ENCODE measurements around the gene IVL. TPM values are rescaled to one million over a fixed set of nuclear protein-coding genes. Genes with fewer than 3 reads are reported as not detected.

Gene IVL
- polyA plus RNA-seq, 1 donor from 2014 or later = not detected

- no peak within 1 kb of the TSS for H3K4me3 ChIP-seq (ENCODE audit: low read length)
- H3K27ac ChIP-seq (ENCODE audit: low read length) = no peak within 1 kb of the TSS
- no peaks in the 10 kb centered on the region for H3K27me3 ChIP-seq (ENCODE audit: insufficient read depth, low read depth, low read length)
- no peaks in the 10 kb centered on the region for H3K9me3 ChIP-seq (ENCODE audit: low read length)
- H2AFZ ChIP-seq (ENCODE audit: low read depth, low read length) = no peak within 1 kb of the TSS
- H3F3A ChIP-seq (ENCODE audit: insufficient read depth, low read length, poor library complexity, severe bottlenecking) = no peaks in the 10 kb centered on the region
- no peaks in the 10 kb centered on the region for H4K20me1 ChIP-seq (ENCODE audit: insufficient read depth)
- H3K9ac ChIP-seq (ENCODE audit: low read length) = no peak within 1 kb of the TSS
- H3K9me2 ChIP-seq (ENCODE audit: insufficient read depth, low read length) = no peaks in the 10 kb centered on the region
- no peaks in the 10 kb centered on the region for H3K79me2 ChIP-seq (replicated peaks; ENCODE audit: insufficient read depth, low read length)
- no peaks in the 10 kb centered on the region for H3K36me3 ChIP-seq (ENCODE audit: insufficient read depth, low read length)
- TF ChIP-seq EZH2 (IDR thresholded peaks at IDR 0.05; ENCODE audit: borderline replicate concordance, insufficient read depth, low read length, poor library complexity, severe bottlenecking) (no peak), EP300 (conservative IDR thresholded peaks at IDR 0.05; ENCODE audit: poor library complexity, severe bottlenecking) (no peak), TAF1 (IDR thresholded peaks at IDR 0.05; ENCODE audit: low read depth) (no peak), RAD21 (conservative IDR thresholded peaks at IDR 0.05) (no peak), MXI1 (conservative IDR thresholded peaks at IDR 0.05; ENCODE audit: poor library complexity, severe bottlenecking) (no peak), CTCF (IDR thresholded peaks at IDR 0.05; ENCODE audit: poor library complexity, severe bottlenecking) (no peak), POLR2AphosphoS5 (IDR thresholded peaks at IDR 0.05) (no peak), SMC3 (conservative IDR thresholded peaks at IDR 0.05; ENCODE audit: poor library complexity) (no peak)
- TF ChIP-seq, protein P1, sequence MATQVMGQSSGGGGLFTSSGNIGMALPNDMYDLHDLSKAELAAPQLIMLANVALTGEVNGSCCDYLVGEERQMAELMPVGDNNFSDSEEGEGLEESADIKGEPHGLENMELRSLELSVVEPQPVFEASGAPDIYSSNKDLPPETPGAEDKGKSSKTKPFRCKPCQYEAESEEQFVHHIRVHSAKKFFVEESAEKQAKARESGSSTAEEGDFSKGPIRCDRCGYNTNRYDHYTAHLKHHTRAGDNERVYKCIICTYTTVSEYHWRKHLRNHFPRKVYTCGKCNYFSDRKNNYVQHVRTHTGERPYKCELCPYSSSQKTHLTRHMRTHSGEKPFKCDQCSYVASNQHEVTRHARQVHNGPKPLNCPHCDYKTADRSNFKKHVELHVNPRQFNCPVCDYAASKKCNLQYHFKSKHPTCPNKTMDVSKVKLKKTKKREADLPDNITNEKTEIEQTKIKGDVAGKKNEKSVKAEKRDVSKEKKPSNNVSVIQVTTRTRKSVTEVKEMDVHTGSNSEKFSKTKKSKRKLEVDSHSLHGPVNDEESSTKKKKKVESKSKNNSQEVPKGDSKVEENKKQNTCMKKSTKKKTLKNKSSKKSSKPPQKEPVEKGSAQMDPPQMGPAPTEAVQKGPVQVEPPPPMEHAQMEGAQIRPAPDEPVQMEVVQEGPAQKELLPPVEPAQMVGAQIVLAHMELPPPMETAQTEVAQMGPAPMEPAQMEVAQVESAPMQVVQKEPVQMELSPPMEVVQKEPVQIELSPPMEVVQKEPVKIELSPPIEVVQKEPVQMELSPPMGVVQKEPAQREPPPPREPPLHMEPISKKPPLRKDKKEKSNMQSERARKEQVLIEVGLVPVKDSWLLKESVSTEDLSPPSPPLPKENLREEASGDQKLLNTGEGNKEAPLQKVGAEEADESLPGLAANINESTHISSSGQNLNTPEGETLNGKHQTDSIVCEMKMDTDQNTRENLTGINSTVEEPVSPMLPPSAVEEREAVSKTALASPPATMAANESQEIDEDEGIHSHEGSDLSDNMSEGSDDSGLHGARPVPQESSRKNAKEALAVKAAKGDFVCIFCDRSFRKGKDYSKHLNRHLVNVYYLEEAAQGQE (IDR thresholded peaks at IDR 0.05; ENCODE audit: borderline replicate concordance) = no peak
- no peak within 1 kb of the TSS for H3K4me2 ChIP-seq (ENCODE audit: low read length)
These were observed 38.4 kb downstream of the IVL start, which contains the start of gene SPRR5 for GRCh38 chr1:152946651-152947256. TSS of gene SPRR5 (plus strand) at chr1:152947206. CDS start at chr1:152948555, 1,349 bp downstream.

GRCh38 chr1:152951711-152952110 lies 43.4 kb downstream of the IVL start:
- TF ChIP-seq, protein P1 (IDR thresholded peaks at IDR 0.05; ENCODE audit: borderline replicate concordance) = no peak
- no peak for TF ChIP-seq RAD21 (conservative IDR thresholded peaks at IDR 0.05)
- no peak for TF ChIP-seq CTCF (IDR thresholded peaks at IDR 0.05; ENCODE audit: poor library complexity, severe bottlenecking)
- TF ChIP-seq SMC3 (conservative IDR thresholded peaks at IDR 0.05; ENCODE audit: poor library complexity) = no peak
- TF ChIP-seq TAF1 (IDR thresholded peaks at IDR 0.05; ENCODE audit: low read depth) = no peak
- no peak for TF ChIP-seq EZH2 (IDR thresholded peaks at IDR 0.05; ENCODE audit: borderline replicate concordance, insufficient read depth, low read length, poor library complexity, severe bottlenecking)
- no peak for TF ChIP-seq EP300 (conservative IDR thresholded peaks at IDR 0.05; ENCODE audit: poor library complexity, severe bottlenecking)
- TF ChIP-seq POLR2AphosphoS5 (IDR thresholded peaks at IDR 0.05) = no peak
- TF ChIP-seq MXI1 (conservative IDR thresholded peaks at IDR 0.05; ENCODE audit: poor library complexity, severe bottlenecking) = no peak
- Histone ChIP-seq H3K4me2 (ENCODE audit: low read length) (no peak overlapping the region), H3K9ac (ENCODE audit: low read length) (no peak overlapping the region), H3K9me3 (ENCODE audit: low read length) (no peaks in the 10 kb centered on the region), H3K4me3 (ENCODE audit: low read length) (no peak overlapping the region), H2AFZ (ENCODE audit: low read depth, low read length) (no peak overlapping the region), H3K27me3 (ENCODE audit: insufficient read depth, low read depth, low read length) (no peaks in the 10 kb centered on the region), H3K27ac (ENCODE audit: low read length) (no peak overlapping the region), H3K79me2 (replicated peaks; ENCODE audit: insufficient read depth, low read length) (no peaks in the 10 kb centered on the region), H3F3A (ENCODE audit: insufficient read depth, low read length, poor library complexity, severe bottlenecking) (no peaks in the 10 kb centered on the region), H3K36me3 (ENCODE audit: insufficient read depth, low read length) (no peaks in the 10 kb centered on the region), H3K9me2 (ENCODE audit: insufficient read depth, low read length) (no peaks in the 10 kb centered on the region), H4K20me1 (ENCODE audit: insufficient read depth) (no peaks in the 10 kb centered on the region)

Data from neural cell (in vitro differentiated cells).